Measurements from ENCODE around the gene RBMS3. TPM values are rescaled to one million over a fixed set of nuclear protein-coding genes. Genes with fewer than 3 reads are reported as not detected.

RBMS3 gene
- total and polyA plus RNA-seq, 2 of the 8 experiments (the other 6 are each of a cell fraction or from before 2014, with no cell fraction given) = 3.7 to 6.9 TPM

DNA sequence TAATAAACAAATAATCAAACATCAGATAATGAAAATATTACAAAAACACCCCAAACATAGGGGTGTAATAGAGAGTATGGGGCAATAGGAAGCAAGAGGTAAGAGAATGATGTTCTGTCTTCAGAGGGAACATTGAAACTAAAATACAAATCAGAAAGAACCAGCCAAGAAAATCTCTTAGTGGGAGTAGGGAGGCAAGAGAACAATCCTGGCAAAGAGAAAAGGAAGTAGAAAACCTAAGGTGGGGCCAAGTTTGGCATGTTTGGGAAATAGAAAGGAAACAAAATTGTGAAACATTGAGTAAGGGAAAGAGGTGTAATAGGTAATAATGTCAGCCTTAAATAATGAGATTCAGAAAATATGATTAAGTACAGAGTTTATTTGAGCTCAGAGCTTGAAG lies 467.1 kb downstream of the RBMS3 start:
- Histone ChIP-seq H2AFZ (ENCODE audit: low read length) (no peak overlapping the region), H3K79me2 (ENCODE audit: control insufficient read depth in 1 of 2, insufficient read depth in 2 of 2, low read length in 2 of 2) (no peaks in the 10 kb centered on the region), H2BK5ac (ENCODE audit: low read depth, low read length) (no peak overlapping the region), H4K5ac (ENCODE audit: insufficient read length, low read depth, low read length) (no peak overlapping the region), H2BK120ac (replicated peaks; ENCODE audit: low read depth, low read length) (no peak overlapping the region), H3K4me3 (ENCODE audit: extremely low read depth in 1 of 4, insufficient read depth in 2 of 4, low read depth in 3 of 4, low read length in 4 of 4) (no peak overlapping the region), H3K27me3 (replicated peaks in 1 of 4; ENCODE audit: control insufficient read depth in 3 of 4, extremely low read depth in 1 of 4, insufficient read depth in 3 of 4, low read length in 3 of 4) (no peaks in the 10 kb centered on the region), H2BK20ac (ENCODE audit: low read length) (no peak overlapping the region), H3K23me2 (ENCODE audit: low read depth, low read length) (no peaks in the 10 kb centered on the region), H3K9me3 (ENCODE audit: insufficient read depth in 2 of 2, low read depth in 1 of 2, low read length in 1 of 2) (peaks cover 0 to 3% of the 10 kb centered on the region in 2 experiments; a peak in 1 of 4 replicates), H3K56ac (replicated peaks; ENCODE audit: insufficient read length, low read depth, low read length) (no peak overlapping the region), H3K27ac (ENCODE audit: low read depth, low read length) (no peak overlapping the region), H2BK12ac (ENCODE audit: low read depth, low read length) (no peak overlapping the region), H3K79me1 (ENCODE audit: low read depth, low read length) (no peaks in the 10 kb centered on the region), H3K36me3 (ENCODE audit: control insufficient read depth in 2 of 4, insufficient read depth in 4 of 4, low read length in 3 of 4) (no peaks in the 10 kb centered on the region), H3K4ac (replicated peaks; ENCODE audit: insufficient read length, low read depth, low read length) (no peak overlapping the region), H3K18ac (ENCODE audit: extremely low read depth, low read length) (no peak overlapping the region), H4K20me1 (replicated peaks in 1 of 2; ENCODE audit: control insufficient read depth in 1 of 2, insufficient read depth in 2 of 2, low read length in 2 of 2) (no peaks in the 10 kb centered on the region), H2BK15ac (ENCODE audit: low read length) (no peak overlapping the region), H4K8ac (ENCODE audit: extremely low read depth, insufficient read depth, low read length) (no peak overlapping the region), H3K23ac (ENCODE audit: insufficient read length) (no peak overlapping the region), H3K14ac (ENCODE audit: insufficient read length) (no peak overlapping the region), H4K91ac (replicated peaks; ENCODE audit: insufficient read length, low read length) (no peak overlapping the region), H3K4me2 (ENCODE audit: insufficient read depth in 1 of 2, low read depth in 2 of 2, low read length in 2 of 2) (no peak overlapping the region), H2AK5ac (ENCODE audit: low read depth, low read length) (no peak overlapping the region), H3K9ac (replicated peaks in 1 of 4; ENCODE audit: extremely low read depth in 1 of 4, low read depth in 3 of 4, low read length in 3 of 4) (no peak overlapping the region), H3K4me1 (replicated peaks in 1 of 4; ENCODE audit: control insufficient read depth in 3 of 4, insufficient read depth in 4 of 4, low read length in 3 of 4) (0 out of 7 replicates have a peak, but pooled peaks cover 0 to 2% (median 0%) of the 10 kb centered on the region in 4 experiments)
- no peak for FAIRE-seq
- ChIA-PET CTCF (ENCODE audit: partially characterized antibody) (interaction anchor here (0.9 kb wide), 1 partner anchor 62 kb away, joined by 3 read pairs; no protein-coding TSS in a partner anchor), POLR2A (ENCODE audit: partially characterized antibody) (no interaction called here)
- DNase-seq (ENCODE audit: low read depth in 1 of 2, low spot score in 2 of 2) = no peak
- TF ChIP-seq GABPA (IDR thresholded peaks at IDR 0.05; ENCODE audit: borderline replicate concordance, insufficient read depth, low read length) = no peak
- TF ChIP-seq SP1 (IDR thresholded peaks at IDR 0.05; ENCODE audit: low read depth, low read length) = no peak
- TF ChIP-seq CBX8 (IDR thresholded peaks at IDR 0.05; ENCODE audit: borderline replicate concordance, low read depth, low read length) = no peak
- no peak for TF ChIP-seq SAP30 (IDR thresholded peaks at IDR 0.05; ENCODE audit: insufficient read depth, insufficient replicate concordance, low read length)
- TF ChIP-seq, protein P1, sequence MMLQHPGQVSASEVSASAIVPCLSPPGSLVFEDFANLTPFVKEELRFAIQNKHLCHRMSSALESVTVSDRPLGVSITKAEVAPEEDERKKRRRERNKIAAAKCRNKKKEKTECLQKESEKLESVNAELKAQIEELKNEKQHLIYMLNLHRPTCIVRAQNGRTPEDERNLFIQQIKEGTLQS (IDR thresholded peaks at IDR 0.05; ENCODE audit: insufficient read depth, low read depth, low read length) = no peak
- no peak for TF ChIP-seq NANOG (IDR thresholded peaks at IDR 0.05; ENCODE audit: insufficient read depth, low read depth, low read length, poor library complexity, severe bottlenecking)
- no peak for TF ChIP-seq GTF2F1 (IDR thresholded peaks at IDR 0.05; ENCODE audit: borderline replicate concordance, low read depth, low read length)
- no peak for TF ChIP-seq BRCA1 (IDR thresholded peaks at IDR 0.05; ENCODE audit: low read depth, low read length)
- no peak for TF ChIP-seq BACH1 (IDR thresholded peaks at IDR 0.05; ENCODE audit: low read length)
- TF ChIP-seq TAF7 (optimal IDR thresholded peaks at IDR 0.05; ENCODE audit: borderline replicate concordance, low read depth, low read length) = no peak
- no peak for TF ChIP-seq ASH2L (IDR thresholded peaks at IDR 0.05; ENCODE audit: low read length)
